Mesodermal cell (in vitro differentiated cells): Measurements from ENCODE around the gene MCRIP1.

Experiments
- H3K27ac ChIP-seq: 2 replicates; pipeline ENCODE4 v1.7.0; 2013; ENCODE audit warnings: mild to moderate bottlenecking, low read depth, low read length, moderate library complexity; ENCODE audit not compliant: severe bottlenecking
- H3K36me3 ChIP-seq: 2 replicates; pipeline ENCODE4 v1.7.1; 2013; ENCODE audit warnings: mild to moderate bottlenecking, low read length, moderate library complexity; ENCODE audit not compliant: control insufficient read depth, insufficient read depth
- H3K4me1 ChIP-seq: one replicate; pipeline ENCODE4 v1.7.1; 2013; ENCODE audit warnings: mild to moderate bottlenecking, low read length; ENCODE audit not compliant: insufficient read depth, control insufficient read depth, poor library complexity, severe bottlenecking
- H3K4me3 ChIP-seq: 2 replicates; pipeline ENCODE4 v1.7.0; 2013; ENCODE audit warnings: low read length, control low read depth, mild to moderate bottlenecking; ENCODE audit not compliant: insufficient read depth, poor library complexity, severe bottlenecking; ENCODE audit errors: extremely low read depth
- H3K9me3 ChIP-seq: 2 replicates; pipeline ENCODE4 v1.7.1; 2013; ENCODE audit warnings: mild to moderate bottlenecking, low read length, moderate library complexity; ENCODE audit not compliant: control insufficient read depth
- WGBS, 2 experiments: methylation state at CpG; one replicate each; pipeline ENCODE4 v1.1.5; 2013; ENCODE audit warnings: missing lambda C conversion rate in 2 of 2; ENCODE audit not compliant: insufficient coverage in 2 of 2; 5-methylcytosine and 5-hydroxymethylcytosine counted together

Gene MCRIP1

DNA sequence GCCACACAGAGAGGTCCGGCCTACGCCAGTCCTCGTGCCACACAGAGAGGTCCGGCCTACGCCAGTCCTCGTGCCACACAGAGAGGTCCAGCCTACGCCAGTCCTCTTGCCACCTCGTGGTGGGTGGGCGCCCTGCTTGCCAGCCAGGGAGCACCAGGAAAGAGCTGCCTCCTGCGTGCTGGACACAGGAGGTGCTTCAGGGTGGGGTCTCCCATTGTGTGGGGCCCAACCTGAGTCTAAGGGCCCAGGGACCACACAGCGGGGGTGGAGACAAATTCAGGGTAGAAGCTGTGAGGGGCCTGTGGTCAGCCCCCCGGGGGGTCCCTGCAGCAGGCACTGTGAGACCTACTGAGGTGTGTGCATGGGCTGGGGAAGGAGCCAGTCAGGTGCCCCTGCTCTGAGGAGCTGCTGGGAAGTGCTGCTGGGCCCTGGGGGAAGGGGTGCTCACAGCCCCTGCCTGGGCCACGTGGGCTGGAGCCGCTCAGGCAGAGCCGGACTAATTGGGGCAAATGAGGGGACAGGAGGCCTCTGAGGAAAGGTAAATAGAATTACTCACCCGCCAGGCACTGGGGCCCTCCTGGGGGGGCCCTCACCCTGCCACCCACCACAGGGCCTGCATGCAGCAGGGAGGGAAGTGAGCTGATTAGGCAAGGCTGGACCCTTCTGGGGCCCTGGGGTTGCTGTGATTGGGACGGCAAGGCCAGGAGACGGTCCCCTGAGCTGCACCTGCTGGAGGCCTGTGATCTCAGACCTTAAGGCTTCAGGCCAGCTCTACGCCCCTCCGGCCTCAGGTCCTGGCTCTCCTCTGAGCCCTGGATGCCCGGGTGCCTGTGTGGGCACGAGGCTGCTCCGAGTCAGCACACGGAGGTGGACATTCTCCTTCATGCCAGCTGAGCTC, 18.1 kb downstream of the MCRIP1 start:
- Histone ChIP-seq H3K27ac (no peak overlapping the region), H3K4me3 (no peak overlapping the region), H3K9me3 (no peaks in the 10 kb centered on the region), H3K4me1 (no peaks in the 10 kb centered on the region), H3K36me3 (no peaks in the 10 kb centered on the region)
- WGBS, 2 experiments = 88 to 91% methylated on average over 17 to 19 of the region's 24 CpGs

- Histone ChIP-seq H3K36me3 (no peaks in the 10 kb centered on the region), H3K4me1 (no peaks in the 10 kb centered on the region), H3K9me3 (no peaks in the 10 kb centered on the region), H3K4me3 (no peak overlapping the region), H3K27ac (no peak overlapping the region)
- WGBS, 2 experiments = 89 to 92% methylated on average over 29 to 34 of the region's 41 CpGs
Measured at GRCh38 chr17:81813861-81814683, 19.0 kb downstream of the MCRIP1 start.

- Histone ChIP-seq H3K36me3 (no peaks in the 10 kb centered on the region), H3K27ac (no peak overlapping the region), H3K4me1 (no peaks in the 10 kb centered on the region), H3K4me3 (no peak overlapping the region), H3K9me3 (no peaks in the 10 kb centered on the region)
- 93 to 98% methylated on average over 4 to 10 of the region's 15 CpGs for WGBS, 2 experiments
Measured at GRCh38 chr17:81813371-81813684, 19.8 kb downstream of the MCRIP1 start.

DNA sequence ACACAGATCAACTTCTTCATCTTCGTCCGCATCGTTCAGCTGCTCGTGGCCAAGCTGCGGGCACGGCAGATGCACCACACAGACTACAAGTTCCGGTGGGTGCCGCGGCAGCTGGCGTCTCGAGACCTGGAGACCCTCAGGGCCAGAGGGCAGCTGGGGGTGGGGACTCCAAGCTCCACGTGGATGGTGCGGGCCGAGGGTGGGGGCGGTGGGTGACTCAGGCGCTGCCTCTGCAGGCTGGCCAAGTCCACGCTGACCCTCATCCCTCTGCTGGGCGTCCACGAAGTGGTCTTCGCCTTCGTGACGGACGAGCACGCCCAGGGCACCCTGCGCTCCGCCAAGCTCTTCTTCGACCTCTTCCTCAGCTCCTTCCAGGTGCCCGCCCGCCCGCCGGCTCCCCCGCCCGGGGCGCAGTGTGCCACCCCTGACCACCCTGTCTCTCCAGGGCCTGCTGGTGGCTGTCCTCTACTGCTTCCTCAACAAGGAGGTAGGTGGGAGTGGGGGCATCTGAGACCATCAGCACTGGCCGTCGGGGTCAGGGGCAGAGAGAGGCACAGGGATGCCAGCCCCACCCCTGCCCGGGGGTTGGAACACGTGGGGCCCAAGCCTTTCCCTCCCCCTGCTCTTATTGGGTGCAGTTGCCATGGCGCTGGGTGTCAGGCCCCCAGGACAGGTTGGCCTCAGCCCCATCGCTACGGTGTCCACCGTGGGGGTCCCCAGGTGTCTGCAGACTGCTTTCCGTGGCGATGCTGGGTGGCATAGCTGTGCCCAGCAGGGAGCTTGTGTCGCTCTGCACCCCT, 20.3 kb downstream of the MCRIP1 start:
- no peaks in the 10 kb centered on the region for H3K9me3 ChIP-seq
- H3K36me3 ChIP-seq = no peaks in the 10 kb centered on the region
- 87 to 90% methylated on average over 38 to 42 of the region's 45 CpGs for WGBS, 2 experiments
- H3K4me1 ChIP-seq = no peaks in the 10 kb centered on the region
- H3K27ac ChIP-seq = no peak overlapping the region
- H3K4me3 ChIP-seq = no peak overlapping the region

GRCh38 chr17:81811705-81812570, 21.2 kb downstream of the MCRIP1 start:
- Histone ChIP-seq H3K4me3 (no peak overlapping the region), H3K27ac (no peak overlapping the region), H3K36me3 (no peaks in the 10 kb centered on the region), H3K9me3 (no peaks in the 10 kb centered on the region), H3K4me1 (no peaks in the 10 kb centered on the region)
- 91 to 95% methylated on average over 17 to 18 of the region's 24 CpGs for WGBS, 2 experiments

- H3K9me3 ChIP-seq = no peaks in the 10 kb centered on the region
- H3K4me3 ChIP-seq = no peak overlapping the region
- 89% methylated on average over 32 to 41 of the region's 42 CpGs for WGBS, 2 experiments
- H3K27ac ChIP-seq = no peak overlapping the region
- no peaks in the 10 kb centered on the region for H3K4me1 ChIP-seq
- H3K36me3 ChIP-seq = no peaks in the 10 kb centered on the region
Measured at GRCh38 chr17:81810892-81811704, 22.0 kb downstream of the MCRIP1 start.

DNA sequence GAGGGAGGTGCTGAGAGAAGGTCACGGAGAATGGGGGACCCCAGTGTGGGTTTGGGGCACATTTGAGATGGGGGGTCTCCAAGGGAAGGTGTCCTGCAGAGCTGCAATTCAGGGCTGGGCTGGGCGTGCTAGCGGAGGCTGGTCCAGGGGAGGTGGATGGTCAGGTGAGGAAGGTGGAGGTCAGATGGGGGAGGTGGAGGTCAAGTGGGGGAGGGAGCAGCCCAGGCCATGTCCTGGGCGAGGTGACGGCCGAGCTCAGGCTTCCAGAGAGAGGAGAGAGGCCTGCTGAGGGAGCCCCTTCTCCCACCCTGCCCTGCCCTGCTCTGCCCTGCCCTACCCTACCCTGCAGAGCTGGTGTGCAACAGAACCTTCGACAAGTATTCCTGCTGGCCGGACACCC, 22.6 kb downstream of the MCRIP1 start:
- H3K4me3 ChIP-seq = no peak overlapping the region
- H3K4me1 ChIP-seq = no peaks in the 10 kb centered on the region
- H3K36me3 ChIP-seq = no peaks in the 10 kb centered on the region
- H3K9me3 ChIP-seq = no peaks in the 10 kb centered on the region
- 87 to 95% methylated on average over 3 to 6 of the region's 8 CpGs for WGBS, 2 experiments
- H3K27ac ChIP-seq = no peak overlapping the region

- Histone ChIP-seq H3K27ac (no peak overlapping the region), H3K4me3 (no peak overlapping the region), H3K4me1 (no peaks in the 10 kb centered on the region), H3K36me3 (no peaks in the 10 kb centered on the region), H3K9me3 (no peaks in the 10 kb centered on the region)
- 81 to 91% methylated on average over 7 of the region's 7 CpGs for WGBS, 2 experiments
Measured at GRCh38 chr17:81809556-81809998, 23.5 kb downstream of the MCRIP1 start.

DNA sequence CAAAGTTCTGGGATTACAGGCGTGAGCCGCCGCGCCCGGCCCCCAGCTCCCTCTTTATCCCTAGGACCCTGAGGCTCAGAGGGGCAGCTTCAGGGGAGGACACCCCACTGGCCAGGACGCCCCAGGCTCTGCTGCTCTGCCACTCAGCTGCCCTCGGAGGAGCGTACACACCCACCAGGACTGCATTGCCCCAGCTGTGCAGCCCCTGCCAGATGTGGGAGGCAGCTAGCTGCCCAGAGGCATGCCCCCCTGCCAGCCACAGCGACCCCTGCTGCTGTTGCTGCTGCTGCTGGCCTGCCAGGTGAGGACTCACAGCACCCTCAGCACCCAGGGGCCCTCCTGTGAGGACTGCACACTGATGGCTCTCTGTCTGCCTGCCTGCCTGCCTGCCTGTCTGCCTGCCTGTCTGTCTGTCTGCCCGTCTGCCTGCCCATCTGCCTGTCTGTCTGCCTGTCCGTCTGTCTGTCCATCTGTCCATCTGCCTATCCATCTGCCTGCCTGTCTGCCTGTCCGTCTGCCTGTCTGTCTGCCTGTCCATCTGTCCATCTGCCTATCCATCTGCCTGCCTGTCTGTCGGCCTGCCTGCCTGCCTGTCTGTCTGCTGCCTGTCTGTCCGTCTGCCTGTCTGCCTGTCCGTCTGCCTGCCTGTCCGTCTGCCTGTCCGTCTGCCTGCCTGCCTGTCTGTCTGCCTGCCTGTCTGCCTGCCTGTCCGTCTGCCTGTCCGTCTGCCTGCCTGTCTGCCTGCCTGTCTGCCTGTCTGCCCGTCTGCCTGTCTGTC, 24.1 kb downstream of the MCRIP1 start:
- no peak overlapping the region for H3K27ac ChIP-seq
- no peak overlapping the region for H3K4me3 ChIP-seq
- no peaks in the 10 kb centered on the region for H3K36me3 ChIP-seq
- WGBS, 2 experiments = 75 to 76% methylated on average over 17 to 20 of the region's 20 CpGs
- H3K4me1 ChIP-seq = no peaks in the 10 kb centered on the region
- no peaks in the 10 kb centered on the region for H3K9me3 ChIP-seq
